Measurements from ENCODE around the gene PCGF2.
A peak's percentile ranks its signal among the peaks of the same experiment; 100 is the strongest.

PCGF2 gene

DNA sequence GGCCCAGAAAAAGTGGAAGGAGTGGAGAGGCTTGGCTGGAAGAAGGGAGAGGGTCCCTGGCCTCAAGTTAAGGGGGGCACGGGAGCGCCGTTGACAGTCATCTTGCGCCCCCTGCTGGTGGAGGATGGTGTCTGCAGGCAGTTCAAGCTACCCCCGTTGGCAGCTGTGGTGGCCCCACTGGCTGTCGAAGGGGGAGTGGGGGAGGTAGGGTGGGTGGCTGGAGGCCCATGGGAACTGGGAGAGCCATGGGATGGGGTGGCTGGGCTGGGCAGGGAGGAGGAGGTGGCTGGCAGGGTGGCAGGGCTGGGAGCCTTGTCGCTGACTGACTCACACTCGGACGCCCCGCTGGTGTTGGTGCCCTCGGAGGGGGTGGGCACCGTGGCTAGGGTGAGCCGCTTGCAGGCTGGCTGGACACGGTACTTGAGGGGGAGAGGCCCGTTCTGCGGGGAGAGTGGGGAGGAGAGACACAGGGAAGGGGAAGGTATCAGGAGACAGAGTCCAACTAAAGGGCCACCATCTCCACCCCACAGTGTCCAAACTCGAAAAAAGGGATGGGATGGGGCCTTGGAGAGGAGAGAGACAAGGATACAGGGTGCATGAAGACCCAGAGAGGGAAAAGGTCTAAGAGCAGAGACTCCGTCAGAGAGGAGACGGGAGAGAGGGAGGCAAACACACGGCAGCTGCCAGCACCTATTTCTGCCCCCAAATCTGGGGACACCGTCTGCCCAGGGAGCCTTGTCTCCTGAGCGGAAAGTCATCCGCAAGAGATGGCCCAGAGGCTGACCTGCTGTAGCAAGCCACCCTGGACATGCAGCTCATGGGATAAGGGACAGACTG lies 12.8 kb downstream of the PCGF2 start (continued):
- no peak for TF ChIP-seq ZNF621 (tag by site-specific recombination; IDR thresholded peaks at IDR 0.05)
- TF ChIP-seq, protein P1, sequence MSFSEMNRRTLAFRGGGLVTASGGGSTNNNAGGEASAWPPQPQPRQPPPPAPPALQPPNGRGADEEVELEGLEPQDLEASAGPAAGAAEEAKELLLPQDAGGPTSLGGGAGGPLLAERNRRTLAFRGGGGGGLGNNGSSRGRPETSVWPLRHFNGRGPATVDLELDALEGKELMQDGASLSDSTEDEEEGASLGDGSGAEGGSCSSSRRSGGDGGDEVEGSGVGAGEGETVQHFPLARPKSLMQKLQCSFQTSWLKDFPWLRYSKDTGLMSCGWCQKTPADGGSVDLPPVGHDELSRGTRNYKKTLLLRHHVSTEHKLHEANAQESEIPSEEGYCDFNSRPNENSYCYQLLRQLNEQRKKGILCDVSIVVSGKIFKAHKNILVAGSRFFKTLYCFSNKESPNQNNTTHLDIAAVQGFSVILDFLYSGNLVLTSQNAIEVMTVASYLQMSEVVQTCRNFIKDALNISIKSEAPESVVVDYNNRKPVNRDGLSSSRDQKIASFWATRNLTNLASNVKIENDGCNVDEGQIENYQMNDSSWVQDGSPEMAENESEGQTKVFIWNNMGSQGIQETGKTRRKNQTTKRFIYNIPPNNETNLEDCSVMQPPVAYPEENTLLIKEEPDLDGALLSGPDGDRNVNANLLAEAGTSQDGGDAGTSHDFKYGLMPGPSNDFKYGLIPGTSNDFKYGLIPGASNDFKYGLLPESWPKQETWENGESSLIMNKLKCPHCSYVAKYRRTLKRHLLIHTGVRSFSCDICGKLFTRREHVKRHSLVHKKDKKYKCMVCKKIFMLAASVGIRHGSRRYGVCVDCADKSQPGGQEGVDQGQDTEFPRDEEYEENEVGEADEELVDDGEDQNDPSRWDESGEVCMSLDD (tag by site-specific recombination; IDR thresholded peaks at IDR 0.05), result peak; percentile 85

DNA sequence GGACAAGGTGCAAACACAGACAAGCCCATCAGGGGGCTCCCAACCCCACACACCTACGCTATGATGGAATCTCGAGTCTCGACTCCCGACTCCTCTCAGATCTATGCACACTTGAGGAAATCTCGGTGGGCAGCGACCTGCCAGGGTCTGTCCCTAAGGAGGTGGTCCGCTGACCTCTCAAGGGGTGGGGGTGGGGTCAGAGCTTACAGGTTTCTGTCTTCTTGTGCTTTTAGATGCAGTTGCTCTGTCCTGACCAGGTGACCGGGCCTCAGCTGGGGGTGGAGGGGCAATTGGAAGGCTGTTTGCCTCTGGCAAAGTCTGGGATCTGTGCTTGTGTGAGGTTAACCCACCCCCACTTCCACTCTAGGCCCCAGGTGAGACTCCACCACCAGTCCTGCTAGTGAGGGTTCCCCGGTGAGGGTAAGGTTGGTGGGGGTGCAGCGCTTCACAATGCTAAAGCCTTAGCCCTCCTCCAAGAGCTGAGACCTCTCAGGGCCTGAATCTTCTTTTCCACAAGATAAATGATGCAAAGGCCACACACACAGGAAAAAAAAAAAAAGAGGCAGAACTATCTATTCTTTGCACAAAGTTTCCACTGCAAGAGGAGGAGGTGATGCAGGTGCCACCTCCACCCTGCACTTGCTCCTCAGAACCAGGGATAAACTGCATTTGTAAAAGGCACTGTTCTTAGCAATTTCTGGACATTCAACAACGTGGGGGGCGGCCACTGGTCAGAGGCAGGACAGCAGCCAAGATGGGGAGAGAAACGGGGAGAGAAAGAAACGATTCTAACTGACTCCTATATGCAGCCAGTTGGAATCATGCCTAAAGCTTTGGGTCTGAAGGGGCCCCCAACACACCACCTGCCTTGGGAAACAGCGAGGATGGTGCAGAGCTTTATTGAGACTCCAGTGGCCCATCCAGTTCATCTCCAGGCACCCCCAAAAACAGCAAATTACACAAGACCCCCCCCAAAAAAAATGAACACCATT lies 13.9 kb downstream of the PCGF2 start:
- no peak overlapping the region for H3K4me3 ChIP-seq (ENCODE audit: low read depth, low read length)
- H3K9me3 ChIP-seq (ENCODE audit: control insufficient read depth, insufficient read depth, low read depth, low read length), result no peaks in the 10 kb centered on the region
- TF ChIP-seq, protein P2, sequence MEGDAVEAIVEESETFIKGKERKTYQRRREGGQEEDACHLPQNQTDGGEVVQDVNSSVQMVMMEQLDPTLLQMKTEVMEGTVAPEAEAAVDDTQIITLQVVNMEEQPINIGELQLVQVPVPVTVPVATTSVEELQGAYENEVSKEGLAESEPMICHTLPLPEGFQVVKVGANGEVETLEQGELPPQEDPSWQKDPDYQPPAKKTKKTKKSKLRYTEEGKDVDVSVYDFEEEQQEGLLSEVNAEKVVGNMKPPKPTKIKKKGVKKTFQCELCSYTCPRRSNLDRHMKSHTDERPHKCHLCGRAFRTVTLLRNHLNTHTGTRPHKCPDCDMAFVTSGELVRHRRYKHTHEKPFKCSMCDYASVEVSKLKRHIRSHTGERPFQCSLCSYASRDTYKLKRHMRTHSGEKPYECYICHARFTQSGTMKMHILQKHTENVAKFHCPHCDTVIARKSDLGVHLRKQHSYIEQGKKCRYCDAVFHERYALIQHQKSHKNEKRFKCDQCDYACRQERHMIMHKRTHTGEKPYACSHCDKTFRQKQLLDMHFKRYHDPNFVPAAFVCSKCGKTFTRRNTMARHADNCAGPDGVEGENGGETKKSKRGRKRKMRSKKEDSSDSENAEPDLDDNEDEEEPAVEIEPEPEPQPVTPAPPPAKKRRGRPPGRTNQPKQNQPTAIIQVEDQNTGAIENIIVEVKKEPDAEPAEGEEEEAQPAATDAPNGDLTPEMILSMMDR (tag by site-specific recombination; IDR thresholded peaks at IDR 0.05), result 0 out of 2 replicates have a peak, but pooled peaks have one; percentile 37
- TF ChIP-seq GLIS1 (tag by site-specific recombination; IDR thresholded peaks at IDR 0.05) (peak; percentile 68), ZFP3 (tag by site-specific recombination; IDR thresholded peaks at IDR 0.05; ENCODE audit: low read depth) (no peak), ZNF155 (tag by site-specific recombination; IDR thresholded peaks at IDR 0.05) (no peak), ZNF157 (tag by site-specific recombination; IDR thresholded peaks at IDR 0.05) (no peak), FEZF1 (tag by site-specific recombination; IDR thresholded peaks at IDR 0.05) (no peak), ZNF132 (tag by site-specific recombination; IDR thresholded peaks at IDR 0.05; ENCODE audit: borderline replicate concordance) (no peak), ZNF654 (tag by site-specific recombination; IDR thresholded peaks at IDR 0.05; ENCODE audit: low read depth) (0 out of 2 replicates have a peak, but pooled peaks have one; percentile 12)
- TF ChIP-seq, protein P3, sequence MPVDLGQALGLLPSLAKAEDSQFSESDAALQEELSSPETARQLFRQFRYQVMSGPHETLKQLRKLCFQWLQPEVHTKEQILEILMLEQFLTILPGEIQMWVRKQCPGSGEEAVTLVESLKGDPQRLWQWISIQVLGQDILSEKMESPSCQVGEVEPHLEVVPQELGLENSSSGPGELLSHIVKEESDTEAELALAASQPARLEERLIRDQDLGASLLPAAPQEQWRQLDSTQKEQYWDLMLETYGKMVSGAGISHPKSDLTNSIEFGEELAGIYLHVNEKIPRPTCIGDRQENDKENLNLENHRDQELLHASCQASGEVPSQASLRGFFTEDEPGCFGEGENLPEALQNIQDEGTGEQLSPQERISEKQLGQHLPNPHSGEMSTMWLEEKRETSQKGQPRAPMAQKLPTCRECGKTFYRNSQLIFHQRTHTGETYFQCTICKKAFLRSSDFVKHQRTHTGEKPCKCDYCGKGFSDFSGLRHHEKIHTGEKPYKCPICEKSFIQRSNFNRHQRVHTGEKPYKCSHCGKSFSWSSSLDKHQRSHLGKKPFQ (tag by site-specific recombination; IDR thresholded peaks at IDR 0.05), result no peak
- H3K4me1 ChIP-seq (ENCODE audit: control insufficient read depth, insufficient read depth, low read length), result peaks cover 5% of the 10 kb centered on the region
- POLR2A ChIA-PET, result interaction anchor here (0.6 to 3.2 kb wide), 9 partner anchors 10 to 62 kb away, joined by 3 to 18 read pairs (median 6); partner anchors contain the start of gene PSMB3
- peaks cover 23 to 77% of the 10 kb centered on the region in 2 experiments for H3K36me3 ChIP-seq (ENCODE audit: control insufficient read depth in 2 of 2, insufficient read depth in 1 of 2, low read length in 2 of 2)
- CTCF ChIA-PET, result interaction anchor here (0.6 to 3.7 kb wide), 38 partner anchors 9 to 1804 kb away, joined by 3 to 60 read pairs (median 4); partner anchors contain the start of genes EPOP and PCGF2
- H3K27ac ChIP-seq (ENCODE audit: extremely low read depth, low read depth, low read length), result no peak overlapping the region

DNA sequence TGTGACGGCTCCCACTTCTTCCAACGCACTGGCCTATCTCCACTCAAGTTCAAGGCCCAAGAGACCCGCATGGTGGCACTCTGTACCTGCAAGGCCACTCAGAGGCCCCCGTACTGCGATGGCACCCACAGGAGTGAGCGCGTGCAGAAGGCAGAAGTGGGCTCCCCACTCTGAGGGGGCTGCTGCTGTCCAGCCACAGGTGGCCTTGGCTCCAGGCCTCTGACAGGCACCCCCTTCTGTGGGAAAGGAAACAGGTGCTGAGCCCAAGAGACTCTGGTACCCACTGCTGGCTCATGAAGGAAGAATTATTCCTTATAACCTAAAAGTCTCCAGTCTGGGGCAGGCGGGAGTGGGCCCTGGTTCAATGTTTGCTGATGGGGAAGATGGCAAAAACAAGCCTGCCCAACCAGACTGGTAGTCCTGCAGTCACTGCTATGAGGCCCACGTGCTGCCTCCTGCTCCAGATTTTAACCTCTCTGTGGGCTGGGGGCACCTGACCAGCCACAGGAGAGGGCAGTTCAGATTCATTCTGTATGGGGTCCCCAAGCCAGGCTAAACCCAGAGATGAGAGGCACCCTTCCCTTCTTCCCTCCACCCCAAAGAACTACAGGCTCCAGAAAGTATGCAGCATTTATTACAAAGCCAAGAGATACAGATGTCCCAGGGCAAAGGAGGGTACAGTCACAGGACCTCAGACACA lies 14.7 kb downstream of the PCGF2 start:
- no peak overlapping the region for H3K4me3 ChIP-seq (ENCODE audit: low read depth, low read length)
- POLR2A ChIA-PET, result interaction anchor here (0.5 to 1.7 kb wide), 3 partner anchors 12 to 269 kb away, joined by 3 to 6 read pairs (median 3); no protein-coding TSS in a partner anchor
- no peak for TF ChIP-seq ZNF175 (tag by site-specific recombination; IDR thresholded peaks at IDR 0.05)
- no peak for TF ChIP-seq MEIS1 (CRISPR knock-in tag; IDR thresholded peaks at IDR 0.05; ENCODE audit: borderline replicate concordance)
- TF ChIP-seq ZNF791 (tag by site-specific recombination; IDR thresholded peaks at IDR 0.05), result no peak
- TF ChIP-seq ZBTB21 (tag by site-specific recombination; IDR thresholded peaks at IDR 0.05), result no peak
- TF ChIP-seq, protein P4, sequence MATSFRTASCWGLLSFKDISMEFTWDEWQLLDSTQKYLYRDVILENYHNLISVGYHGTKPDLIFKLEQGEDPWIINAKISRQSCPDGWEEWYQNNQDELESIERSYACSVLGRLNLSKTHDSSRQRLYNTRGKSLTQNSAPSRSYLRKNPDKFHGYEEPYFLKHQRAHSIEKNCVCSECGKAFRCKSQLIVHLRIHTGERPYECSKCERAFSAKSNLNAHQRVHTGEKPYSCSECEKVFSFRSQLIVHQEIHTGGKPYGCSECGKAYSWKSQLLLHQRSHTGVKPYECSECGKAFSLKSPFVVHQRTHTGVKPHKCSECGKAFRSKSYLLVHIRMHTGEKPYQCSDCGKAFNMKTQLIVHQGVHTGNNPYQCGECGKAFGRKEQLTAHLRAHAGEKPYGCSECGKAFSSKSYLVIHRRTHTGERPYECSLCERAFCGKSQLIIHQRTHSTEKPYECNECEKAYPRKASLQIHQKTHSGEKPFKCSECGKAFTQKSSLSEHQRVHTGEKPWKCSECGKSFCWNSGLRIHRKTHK (tag by site-specific recombination; IDR thresholded peaks at IDR 0.05), result no peak
- no peak for TF ChIP-seq HOXD13 (CRISPR knock-in tag; IDR thresholded peaks at IDR 0.05; ENCODE audit: borderline replicate concordance)
- no peak for TF ChIP-seq ZNF174 (tag by site-specific recombination; IDR thresholded peaks at IDR 0.05)
- TF ChIP-seq ZNF707 (tag by site-specific recombination; IDR thresholded peaks at IDR 0.05), result no peak
- TF ChIP-seq SCRT2 (tag by site-specific recombination; IDR thresholded peaks at IDR 0.05), result peak; percentile 63

More for the DNA sequence above, 14.7 kb downstream of the PCGF2 start:
- Histone ChIP-seq H3K27ac (ENCODE audit: extremely low read depth, low read depth, low read length) (no peak overlapping the region; the same call in 1 of the 2 replicates), H3K9me3 (ENCODE audit: control insufficient read depth, insufficient read depth, low read depth, low read length) (no peaks in the 10 kb centered on the region), H3K36me3 (ENCODE audit: control insufficient read depth in 2 of 2, insufficient read depth in 1 of 2, low read length in 2 of 2) (peaks cover 23 to 68% of the 10 kb centered on the region in 2 experiments), H3K4me1 (ENCODE audit: control insufficient read depth, insufficient read depth, low read length) (peaks cover 5% of the 10 kb centered on the region)
- CTCF ChIA-PET, result interaction anchor here (0.7 to 3.7 kb wide), 8 partner anchors 11 to 1805 kb away, joined by 3 to 60 read pairs (median 8); partner anchors contain the start of gene EPOP
